ENCODE data around the gene ULK4.

DNA sequence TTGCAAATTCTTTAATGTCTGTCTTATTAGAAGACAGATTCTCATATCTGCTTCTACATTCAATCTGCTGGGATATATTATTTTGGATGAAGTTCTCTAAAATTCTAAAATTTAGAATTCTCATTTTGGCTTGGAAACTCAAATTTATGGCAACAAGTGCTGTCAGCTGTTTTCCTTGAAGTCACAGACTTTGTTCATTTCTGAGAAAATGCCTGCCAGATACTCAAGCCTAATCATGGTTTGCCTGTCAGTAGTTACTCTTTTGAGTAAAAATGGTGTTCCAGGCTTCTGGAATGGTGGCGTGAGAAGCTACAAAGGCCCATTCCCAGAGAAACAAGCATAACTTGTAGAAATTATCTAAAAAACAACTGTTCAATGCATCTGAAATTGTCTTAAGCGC lies 646.8 kb downstream of the ULK4 start:
- no peak for TF ChIP-seq POLR2AphosphoS5 (IDR thresholded peaks at IDR 0.05; ENCODE audit: low read depth)
- TF ChIP-seq, protein P1, sequence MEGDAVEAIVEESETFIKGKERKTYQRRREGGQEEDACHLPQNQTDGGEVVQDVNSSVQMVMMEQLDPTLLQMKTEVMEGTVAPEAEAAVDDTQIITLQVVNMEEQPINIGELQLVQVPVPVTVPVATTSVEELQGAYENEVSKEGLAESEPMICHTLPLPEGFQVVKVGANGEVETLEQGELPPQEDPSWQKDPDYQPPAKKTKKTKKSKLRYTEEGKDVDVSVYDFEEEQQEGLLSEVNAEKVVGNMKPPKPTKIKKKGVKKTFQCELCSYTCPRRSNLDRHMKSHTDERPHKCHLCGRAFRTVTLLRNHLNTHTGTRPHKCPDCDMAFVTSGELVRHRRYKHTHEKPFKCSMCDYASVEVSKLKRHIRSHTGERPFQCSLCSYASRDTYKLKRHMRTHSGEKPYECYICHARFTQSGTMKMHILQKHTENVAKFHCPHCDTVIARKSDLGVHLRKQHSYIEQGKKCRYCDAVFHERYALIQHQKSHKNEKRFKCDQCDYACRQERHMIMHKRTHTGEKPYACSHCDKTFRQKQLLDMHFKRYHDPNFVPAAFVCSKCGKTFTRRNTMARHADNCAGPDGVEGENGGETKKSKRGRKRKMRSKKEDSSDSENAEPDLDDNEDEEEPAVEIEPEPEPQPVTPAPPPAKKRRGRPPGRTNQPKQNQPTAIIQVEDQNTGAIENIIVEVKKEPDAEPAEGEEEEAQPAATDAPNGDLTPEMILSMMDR (IDR thresholded peaks at IDR 0.05; ENCODE audit: insufficient read depth, low read length) = no peak
